ENCODE data around the gene C9. TPM values are rescaled to one million over a fixed set of nuclear protein-coding genes. Genes with fewer than 3 reads are reported as not detected.
"Not testable (repeated sequence)": the region's sequence is repeated elsewhere in the genome, so short reads cannot be mapped to it uniquely, and the experiment has no call there.

Gene C9
- total RNA-seq, 2 donors from 2014 or later: not detected

DNA sequence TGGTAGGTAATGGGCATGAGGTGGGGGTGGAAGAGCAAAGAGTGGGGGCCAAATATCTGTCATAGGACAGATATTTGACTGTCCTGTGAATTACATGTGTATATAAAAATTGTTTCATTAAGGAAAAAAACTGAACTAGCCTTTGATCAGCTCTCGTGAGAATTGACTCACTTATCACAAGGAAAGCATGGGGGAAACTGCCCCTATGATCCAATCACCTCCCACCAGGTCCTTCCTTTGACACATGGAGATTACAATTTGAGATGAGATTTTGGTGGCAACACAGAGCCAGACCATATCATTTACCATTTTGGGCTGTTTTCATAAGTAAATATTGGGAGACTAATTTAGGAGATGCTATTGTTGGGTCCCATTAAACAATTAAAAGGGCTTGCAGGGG is 81.7 kb downstream of the C9 start:
- H3K4me1 ChIP-seq (ENCODE audit: control insufficient read depth in 1 of 2, low read depth in 2 of 2): no peaks in the 10 kb centered on the region
- no peaks in the 10 kb centered on the region for H3K36me3 ChIP-seq
- no peak overlapping the region for H3K27ac ChIP-seq
- TF ChIP-seq, protein P1, sequence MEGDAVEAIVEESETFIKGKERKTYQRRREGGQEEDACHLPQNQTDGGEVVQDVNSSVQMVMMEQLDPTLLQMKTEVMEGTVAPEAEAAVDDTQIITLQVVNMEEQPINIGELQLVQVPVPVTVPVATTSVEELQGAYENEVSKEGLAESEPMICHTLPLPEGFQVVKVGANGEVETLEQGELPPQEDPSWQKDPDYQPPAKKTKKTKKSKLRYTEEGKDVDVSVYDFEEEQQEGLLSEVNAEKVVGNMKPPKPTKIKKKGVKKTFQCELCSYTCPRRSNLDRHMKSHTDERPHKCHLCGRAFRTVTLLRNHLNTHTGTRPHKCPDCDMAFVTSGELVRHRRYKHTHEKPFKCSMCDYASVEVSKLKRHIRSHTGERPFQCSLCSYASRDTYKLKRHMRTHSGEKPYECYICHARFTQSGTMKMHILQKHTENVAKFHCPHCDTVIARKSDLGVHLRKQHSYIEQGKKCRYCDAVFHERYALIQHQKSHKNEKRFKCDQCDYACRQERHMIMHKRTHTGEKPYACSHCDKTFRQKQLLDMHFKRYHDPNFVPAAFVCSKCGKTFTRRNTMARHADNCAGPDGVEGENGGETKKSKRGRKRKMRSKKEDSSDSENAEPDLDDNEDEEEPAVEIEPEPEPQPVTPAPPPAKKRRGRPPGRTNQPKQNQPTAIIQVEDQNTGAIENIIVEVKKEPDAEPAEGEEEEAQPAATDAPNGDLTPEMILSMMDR (IDR thresholded peaks at IDR 0.05): no peak
- H3K9me3 ChIP-seq: no peaks in the 10 kb centered on the region
- no peak overlapping the region for H3K4me3 ChIP-seq
- no peak for ATAC-seq (ENCODE audit: insufficient number of reproducible peaks, low FRiP score, low read depth)
- DNase-seq (ENCODE audit: low spot score): no peak
- H3K27me3 ChIP-seq (replicated peaks; ENCODE audit: insufficient read depth): no peaks in the 10 kb centered on the region

DNA sequence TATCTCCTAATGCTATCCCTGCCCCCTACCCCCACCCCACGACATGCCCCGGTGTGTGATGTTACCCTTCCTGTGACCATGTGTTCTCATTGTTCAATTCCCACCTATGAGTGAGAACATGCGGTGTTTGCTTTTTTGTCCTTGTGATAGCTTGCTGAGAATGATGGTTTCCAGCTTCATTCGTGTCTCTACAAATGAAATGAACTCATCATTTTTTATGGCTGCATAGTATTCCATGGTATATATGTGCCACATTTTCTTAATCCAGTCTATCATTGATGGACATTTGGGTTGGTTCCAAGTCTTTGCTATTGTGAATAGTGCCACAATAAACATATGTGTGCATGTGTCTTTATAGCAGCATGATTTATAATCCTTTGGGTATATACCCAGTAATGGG is 88.4 kb downstream of the C9 start:
- not testable (repeated sequence) for H3K9me3 ChIP-seq; H3K36me3 ChIP-seq; H3K27ac ChIP-seq; H3K4me1 ChIP-seq (ENCODE audit: control insufficient read depth in 1 of 2, low read depth in 2 of 2); H3K4me3 ChIP-seq; ATAC-seq (ENCODE audit: insufficient number of reproducible peaks, low FRiP score, low read depth); DNase-seq (ENCODE audit: low spot score); H3K27me3 ChIP-seq (replicated peaks; ENCODE audit: insufficient read depth)

DNA sequence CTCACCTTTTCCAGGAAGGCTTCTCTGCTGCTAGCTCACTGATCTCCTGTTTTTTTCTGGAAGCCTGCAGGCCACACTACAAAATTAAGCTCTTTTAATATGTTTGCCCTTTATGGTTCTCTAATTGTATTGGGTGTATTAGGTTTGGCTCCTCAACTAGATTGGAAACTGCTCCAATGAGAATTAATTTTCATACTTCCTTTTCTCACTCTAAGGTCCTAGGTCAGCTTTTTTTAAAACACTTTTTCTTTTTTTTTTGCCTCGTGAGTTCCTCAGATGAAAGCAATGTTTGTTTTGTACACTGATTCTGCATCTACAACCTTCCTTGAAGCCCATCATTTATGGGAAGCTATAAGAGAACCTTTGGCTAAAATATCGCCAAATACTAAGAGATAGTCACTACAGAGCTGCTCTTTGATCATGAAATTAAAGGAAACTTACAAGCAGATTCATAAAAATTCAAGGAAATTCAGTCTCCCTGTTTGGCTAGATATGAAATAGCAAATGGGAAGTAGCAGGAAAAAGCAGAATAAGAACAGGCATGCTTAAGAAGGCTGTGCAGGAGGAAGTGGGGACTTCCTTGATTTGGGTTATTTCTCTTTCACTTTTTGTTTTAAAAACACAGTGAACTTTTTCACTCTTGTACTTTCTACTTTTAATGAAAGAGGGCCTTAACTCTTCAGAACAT is 89.8 kb downstream of the C9 start:
- ATAC-seq (ENCODE audit: insufficient number of reproducible peaks, low FRiP score, low read depth) (no peak), DNase-seq (ENCODE audit: low spot score) (no peak)
- Histone ChIP-seq H3K27me3 (replicated peaks; ENCODE audit: insufficient read depth) (no peaks in the 10 kb centered on the region), H3K9me3 (no peaks in the 10 kb centered on the region), H3K36me3 (no peaks in the 10 kb centered on the region), H3K4me1 (ENCODE audit: control insufficient read depth in 1 of 2, low read depth in 2 of 2) (no peaks in the 10 kb centered on the region), H3K27ac (peak overlapping the region in 1 of 2 donors; percentile 15), H3K4me3 (peak overlapping the region; percentile 45)
- TF ChIP-seq, protein P1 (IDR thresholded peaks at IDR 0.05): no peak

DNA sequence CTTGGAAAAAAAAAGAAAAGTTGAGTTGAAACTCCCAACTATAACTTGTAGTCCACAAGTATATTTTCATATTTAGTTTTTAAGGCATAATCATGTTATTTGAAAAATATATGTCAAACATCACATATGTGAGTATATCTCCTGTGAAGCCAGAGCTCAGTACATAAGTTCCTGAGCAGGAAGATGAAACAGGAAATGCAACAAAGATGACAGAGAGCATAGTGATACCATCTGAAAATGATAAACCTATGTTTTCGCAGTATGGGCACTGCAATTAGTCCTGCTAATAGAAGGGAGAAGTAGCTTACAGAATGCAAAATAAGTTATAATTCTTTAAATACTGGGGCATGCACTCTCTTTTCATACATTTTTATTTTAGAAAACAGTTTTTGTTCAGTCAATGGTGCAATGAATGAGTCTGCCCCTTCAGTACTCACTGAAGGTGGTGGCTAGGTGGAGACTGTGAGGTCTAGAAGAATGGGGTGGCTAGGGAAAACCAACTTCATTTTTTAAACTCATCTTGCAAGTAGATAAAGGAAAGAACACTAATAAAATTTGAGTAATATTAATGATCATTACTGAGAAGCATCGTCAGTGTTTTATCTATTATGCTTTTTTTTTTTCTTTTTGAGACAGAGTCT is 90.9 kb downstream of the C9 start:
- no peak overlapping the region for H3K4me3 ChIP-seq
- ATAC-seq (ENCODE audit: insufficient number of reproducible peaks, low FRiP score, low read depth) (no peak), DNase-seq (ENCODE audit: low spot score) (no peak)
- peak overlapping the region in 1 of 2 donors; percentile 15 for H3K27ac ChIP-seq
- no peaks in the 10 kb centered on the region for H3K9me3 ChIP-seq
- TF ChIP-seq, protein P1 (IDR thresholded peaks at IDR 0.05): no peak
- H3K36me3 ChIP-seq: no peaks in the 10 kb centered on the region
- no peaks in the 10 kb centered on the region for H3K27me3 ChIP-seq (replicated peaks; ENCODE audit: insufficient read depth)
- H3K4me1 ChIP-seq (ENCODE audit: control insufficient read depth in 1 of 2, low read depth in 2 of 2): no peaks in the 10 kb centered on the region

DNA sequence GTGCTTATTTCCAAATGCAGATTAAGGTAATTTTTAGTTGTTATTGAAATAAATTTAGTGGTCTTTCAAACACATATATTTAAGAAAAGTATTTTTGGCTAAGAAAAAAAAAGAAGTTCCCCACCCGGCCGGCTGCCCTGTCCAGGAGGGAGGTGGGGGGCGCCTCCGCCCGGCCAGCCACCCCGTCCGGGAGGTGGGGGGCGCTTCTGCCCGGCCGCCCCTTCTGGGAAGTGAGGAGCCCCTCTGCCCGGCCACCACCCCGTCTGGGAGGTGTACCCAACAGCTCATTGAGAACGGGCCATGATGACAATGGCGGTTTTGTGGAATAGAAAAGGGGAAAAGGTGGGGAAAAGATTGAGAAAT is 91.4 kb downstream of the C9 start:
- ATAC-seq (ENCODE audit: insufficient number of reproducible peaks, low FRiP score, low read depth); H3K9me3 ChIP-seq; H3K27me3 ChIP-seq (replicated peaks; ENCODE audit: insufficient read depth); DNase-seq (ENCODE audit: low spot score); H3K27ac ChIP-seq; H3K36me3 ChIP-seq; H3K4me1 ChIP-seq (ENCODE audit: control insufficient read depth in 1 of 2, low read depth in 2 of 2): not testable (repeated sequence)
- H3K4me3 ChIP-seq: peak overlapping the region; percentile 38

DNA sequence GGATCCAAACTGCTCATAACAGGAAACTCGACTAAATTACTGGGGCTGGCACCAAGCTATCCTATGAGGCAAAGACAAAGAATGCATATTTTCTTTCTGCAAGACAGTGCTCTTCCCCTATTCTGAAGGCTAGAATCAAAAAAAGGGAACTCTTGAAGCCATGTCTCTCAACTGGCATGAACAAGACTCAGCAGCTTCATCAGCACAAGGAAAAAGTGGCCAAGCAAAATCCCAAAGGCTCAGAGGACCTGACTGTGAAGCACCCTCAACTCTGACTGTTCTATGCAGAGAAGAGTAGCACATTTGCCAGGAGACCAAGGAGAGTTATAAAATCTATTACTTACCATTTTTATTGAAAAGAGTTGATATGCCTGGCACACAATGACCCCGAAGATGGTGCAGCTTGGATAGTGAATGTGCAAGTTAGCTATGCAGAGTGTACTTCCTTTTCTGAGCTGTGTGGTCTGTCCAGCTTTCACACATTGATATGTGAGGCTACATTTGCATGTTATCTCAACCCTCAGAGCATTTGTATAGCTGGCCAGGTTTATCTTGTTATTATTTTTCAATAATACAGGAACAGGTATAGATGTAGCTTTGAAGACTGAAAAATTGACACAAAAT is 94.0 kb downstream of the C9 start:
- Histone ChIP-seq H3K9me3 (no peaks in the 10 kb centered on the region), H3K4me1 (ENCODE audit: control insufficient read depth in 1 of 2, low read depth in 2 of 2) (no peaks in the 10 kb centered on the region), H3K4me3 (peak overlapping the region; percentile 6), H3K27ac (no peak overlapping the region), H3K36me3 (no peaks in the 10 kb centered on the region), H3K27me3 (replicated peaks; ENCODE audit: insufficient read depth) (no peaks in the 10 kb centered on the region)
- DNase-seq (ENCODE audit: low spot score) (no peak), ATAC-seq (ENCODE audit: insufficient number of reproducible peaks, low FRiP score, low read depth) (no peak)
- TF ChIP-seq, protein P1 (IDR thresholded peaks at IDR 0.05): no peak
